Mesothelial cell of epicardium (in vitro differentiated cells): ENCODE measurements around the gene HOXD11. TPM values are rescaled to one million over a fixed set of nuclear protein-coding genes. Genes with fewer than 3 reads are reported as not detected.

Source experiments
- DNase-seq, 2 experiments: peaks; one replicate each; pipeline ENCODE4 v3.0.0; 2021; ENCODE audit warnings: low spot score in 2 of 2; ENCODE audit not compliant: unreplicated experiment in 2 of 2
- H3K27ac Mint-ChIP-seq: 2 replicates; pipeline ENCODE4 v1.8.0; 2021; ENCODE audit warnings: mixed read lengths
- H3K27me3 Mint-ChIP-seq: 2 replicates; pipeline ENCODE4 v1.8.0; 2021; ENCODE audit warnings: low read depth, mixed read lengths
- H3K36me3 Mint-ChIP-seq: 2 replicates; pipeline ENCODE4 v1.8.0; 2021; ENCODE audit warnings: mixed read lengths
- H3K4me1 Mint-ChIP-seq: 2 replicates; pipeline ENCODE4 v1.8.0; 2021; ENCODE audit warnings: mixed read lengths
- H3K4me3 Mint-ChIP-seq: 2 replicates; pipeline ENCODE4 v1.8.0; 2021; ENCODE audit warnings: mild to moderate bottlenecking, moderate library complexity, mixed read lengths
- H3K9me3 Mint-ChIP-seq: 2 replicates; pipeline ENCODE4 v1.8.0; 2021; ENCODE audit warnings: mixed read lengths
- CTCF ChIP-seq: fragments of 200-600 bp; sonication (generic); IDR thresholded peaks from one replicate; pipeline ENCODE4 v1.5.0; 2021; ENCODE audit warnings: antibody characterized with exemption; ENCODE audit not compliant: unreplicated experiment
- total RNA-seq: library from RNA; stranded (reverse); gene quantifications from 3 replicates; pipeline ENCODE4 v1.2.1, GENCODE V29; 2021

The HOXD11 gene
- total RNA-seq, 1 donor from 2014 or later = 3.0 TPM

GRCh38 chr2:176130957-176131847 lies 24.1 kb downstream of the HOXD11 start:
- Mint-ChIP-seq H3K4me3 (peak overlapping the region; percentile 57), H3K27me3 (peaks cover 93% of the 10 kb centered on the region), H3K4me1 (peaks cover 24% of the 10 kb centered on the region), H3K27ac (no peak overlapping the region), H3K9me3 (no peaks in the 10 kb centered on the region), H3K36me3 (no peaks in the 10 kb centered on the region)
- no peak for DNase-seq
- TF ChIP-seq CTCF = no peak

GRCh38 chr2:176131848-176132158 lies 24.7 kb downstream of the HOXD11 start:
- peaks cover 24% of the 10 kb centered on the region for H3K4me1 Mint-ChIP-seq
- no peak for DNase-seq
- H3K36me3 Mint-ChIP-seq = no peaks in the 10 kb centered on the region
- peaks cover 91% of the 10 kb centered on the region for H3K27me3 Mint-ChIP-seq
- no peak overlapping the region for H3K4me3 Mint-ChIP-seq
- H3K27ac Mint-ChIP-seq = no peak overlapping the region
- H3K9me3 Mint-ChIP-seq = no peaks in the 10 kb centered on the region
- no peak for TF ChIP-seq CTCF

- Mint-ChIP-seq H3K4me1 (peaks cover 24% of the 10 kb centered on the region), H3K9me3 (no peaks in the 10 kb centered on the region), H3K27me3 (peaks cover 91% of the 10 kb centered on the region), H3K27ac (no peak overlapping the region), H3K4me3 (peak overlapping the region; percentile 28), H3K36me3 (no peaks in the 10 kb centered on the region)
- TF ChIP-seq CTCF = no peak
- no peak for DNase-seq
These were observed 25.4 kb downstream of the HOXD11 start for GRCh38 chr2:176132205-176133171.

- Mint-ChIP-seq H3K27ac (no peak overlapping the region), H3K4me1 (peaks cover 20% of the 10 kb centered on the region), H3K27me3 (peaks cover 91% of the 10 kb centered on the region), H3K4me3 (no peak overlapping the region), H3K36me3 (peaks cover 2% of the 10 kb centered on the region), H3K9me3 (no peaks in the 10 kb centered on the region)
- TF ChIP-seq CTCF = no peak
- no peak for DNase-seq
These were observed 26.3 kb downstream of the HOXD11 start for GRCh38 chr2:176133389-176133788.

GRCh38 chr2:176134035-176134434 lies 27.0 kb downstream of the HOXD11 start:
- TF ChIP-seq CTCF = no peak
- no peak for DNase-seq
- peaks cover 16% of the 10 kb centered on the region for H3K4me1 Mint-ChIP-seq
- H3K9me3 Mint-ChIP-seq = no peaks in the 10 kb centered on the region
- H3K4me3 Mint-ChIP-seq = no peak overlapping the region
- H3K36me3 Mint-ChIP-seq = peaks cover 3% of the 10 kb centered on the region
- no peak overlapping the region for H3K27ac Mint-ChIP-seq
- peaks cover 91% of the 10 kb centered on the region for H3K27me3 Mint-ChIP-seq
